Left hindlimb (tissue), 1 donor: ENCODE measurements around the gene HNRNPL.
"Not testable (repeated sequence)": the region's sequence is repeated elsewhere in the genome, so short reads cannot be mapped to it uniquely, and the experiment has no call there.

Source experiments
- DNase-seq: peaks from one replicate; pipeline ENCODE4 v3.0.0-alpha.2; 2018

Gene HNRNPL

GRCh38 chr19:38869160-38869835 is 19.5 kb upstream of the HNRNPL start:
- DNase-seq: no peak

GRCh38 chr19:38868551-38868950 is 18.8 kb upstream of the HNRNPL start:
- no peak for DNase-seq

- no peak for DNase-seq
Observed at GRCh38 chr19:38867171-38867780, 17.5 kb upstream of the HNRNPL start.

GRCh38 chr19:38862321-38863059 is 12.7 kb upstream of the HNRNPL start:
- DNase-seq: peak; percentile 82

- DNase-seq: no peak
Observed at GRCh38 chr19:38861368-38861767, 11.6 kb upstream of the HNRNPL start.

GRCh38 chr19:38859631-38860204 is 9.9 kb upstream of the HNRNPL start:
- not testable (repeated sequence) for DNase-seq

GRCh38 chr19:38856813-38857212 is 7.0 kb upstream of the HNRNPL start:
- DNase-seq: no peak

GRCh38 chr19:38855751-38856150 is 6.0 kb upstream of the HNRNPL start:
- DNase-seq: not testable (repeated sequence)

GRCh38 chr19:38854961-38855360 is 5.2 kb upstream of the HNRNPL start:
- not testable (repeated sequence) for DNase-seq

GRCh38 chr19:38853214-38853613 is 3.4 kb upstream of the HNRNPL start:
- DNase-seq: no peak

- DNase-seq: peak; percentile 84
Observed at GRCh38 chr19:38852231-38853044, 2.7 kb upstream of the HNRNPL start.

GRCh38 chr19:38851622-38852230 is 1.9 kb upstream of the HNRNPL start:
- peak; percentile 94 for DNase-seq

- DNase-seq: peak; percentile 60
Observed at GRCh38 chr19:38850976-38851621, 1.3 kb upstream of the HNRNPL start.

GRCh38 chr19:38850436-38850975 is 720 bp upstream of the HNRNPL start:
- no peak for DNase-seq

- peak; percentile 98 for DNase-seq
Observed at GRCh38 chr19:38849147-38849859, 483 bp downstream of the HNRNPL start.

- no peak for DNase-seq
Observed at GRCh38 chr19:38848299-38849146, 1.3 kb downstream of the HNRNPL start.

- DNase-seq: no peak
Observed at GRCh38 chr19:38846097-38846496, 3.7 kb downstream of the HNRNPL start.

GRCh38 chr19:38845374-38846024 is 4.3 kb downstream of the HNRNPL start:
- DNase-seq: no peak

- DNase-seq: no peak
Observed at GRCh38 chr19:38844093-38844686, 5.6 kb downstream of the HNRNPL start.
